GM23248 (cell line): ENCODE measurements around the gene MYT1.

Source experiments
- EZH2 ChIP-seq: fragments of 200-600 bp; sonication (generic); IDR thresholded peaks from 2 replicates; pipeline ENCODE4 v1.6.1; 2018; ENCODE audit warnings: antibody characterized with exemption, mild to moderate bottlenecking; ENCODE audit not compliant: insufficient read depth, poor library complexity, severe bottlenecking
- EZH2phosphoT487 ChIP-seq: fragments of 200-600 bp; sonication (generic); IDR thresholded peaks from 2 replicates; pipeline ENCODE4 v1.6.1; 2018; ENCODE audit warnings: antibody characterized with exemption, moderate library complexity, mild to moderate bottlenecking, low read depth; ENCODE audit not compliant: insufficient read depth

GRCh38 chr20:64207641-64208590, 43.7 kb downstream of the MYT1 start:
- TF ChIP-seq EZH2 (no peak), EZH2phosphoT487 (no peak)
